ENCODE data around the gene HNRNPUL2. TPM values are rescaled to one million over a fixed set of nuclear protein-coding genes. Genes with fewer than 3 reads are reported as not detected.

HNRNPUL2 gene
- total and polyA plus RNA-seq, 9 of the 15 experiments (the other 6 are each of a cell fraction or from before 2014, with no cell fraction given) = 0.89 to 44.3 (median 15.2) TPM

DNA sequence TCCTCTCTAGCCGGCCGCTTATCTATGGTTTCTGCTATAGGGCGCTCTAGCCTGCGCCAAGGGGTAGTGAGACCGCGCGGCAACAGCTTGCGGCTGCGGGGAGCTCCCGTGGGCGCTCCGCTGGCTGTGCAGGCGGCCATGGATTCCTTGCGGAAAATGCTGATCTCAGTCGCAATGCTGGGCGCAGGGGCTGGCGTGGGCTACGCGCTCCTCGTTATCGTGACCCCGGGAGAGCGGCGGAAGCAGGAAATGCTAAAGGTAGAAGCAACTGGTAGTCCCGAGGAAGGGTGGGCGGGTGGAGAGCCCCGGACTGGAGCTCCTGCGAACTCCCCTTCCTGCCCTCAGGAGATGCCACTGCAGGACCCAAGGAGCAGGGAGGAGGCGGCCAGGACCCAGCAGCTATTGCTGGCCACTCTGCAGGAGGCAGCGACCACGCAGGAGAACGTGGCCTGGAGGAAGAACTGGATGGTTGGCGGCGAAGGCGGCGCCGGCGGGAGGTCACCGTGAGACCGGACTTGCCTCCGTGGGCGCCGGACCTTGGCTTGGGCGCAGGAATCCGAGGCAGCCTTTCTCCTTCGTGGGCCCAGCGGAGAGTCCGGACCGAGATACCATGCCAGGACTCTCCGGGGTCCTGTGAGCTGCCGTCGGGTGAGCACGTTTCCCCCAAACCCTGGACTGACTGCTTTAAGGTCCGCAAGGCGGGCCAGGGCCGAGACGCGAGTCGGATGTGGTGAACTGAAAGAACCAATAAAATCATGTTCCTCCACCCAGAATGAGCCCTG lies 55.5 kb downstream of the HNRNPUL2 start, which contains the start of the genes LBHD1 and UQCC3 (continued):
- TF ChIP-seq, protein P1, sequence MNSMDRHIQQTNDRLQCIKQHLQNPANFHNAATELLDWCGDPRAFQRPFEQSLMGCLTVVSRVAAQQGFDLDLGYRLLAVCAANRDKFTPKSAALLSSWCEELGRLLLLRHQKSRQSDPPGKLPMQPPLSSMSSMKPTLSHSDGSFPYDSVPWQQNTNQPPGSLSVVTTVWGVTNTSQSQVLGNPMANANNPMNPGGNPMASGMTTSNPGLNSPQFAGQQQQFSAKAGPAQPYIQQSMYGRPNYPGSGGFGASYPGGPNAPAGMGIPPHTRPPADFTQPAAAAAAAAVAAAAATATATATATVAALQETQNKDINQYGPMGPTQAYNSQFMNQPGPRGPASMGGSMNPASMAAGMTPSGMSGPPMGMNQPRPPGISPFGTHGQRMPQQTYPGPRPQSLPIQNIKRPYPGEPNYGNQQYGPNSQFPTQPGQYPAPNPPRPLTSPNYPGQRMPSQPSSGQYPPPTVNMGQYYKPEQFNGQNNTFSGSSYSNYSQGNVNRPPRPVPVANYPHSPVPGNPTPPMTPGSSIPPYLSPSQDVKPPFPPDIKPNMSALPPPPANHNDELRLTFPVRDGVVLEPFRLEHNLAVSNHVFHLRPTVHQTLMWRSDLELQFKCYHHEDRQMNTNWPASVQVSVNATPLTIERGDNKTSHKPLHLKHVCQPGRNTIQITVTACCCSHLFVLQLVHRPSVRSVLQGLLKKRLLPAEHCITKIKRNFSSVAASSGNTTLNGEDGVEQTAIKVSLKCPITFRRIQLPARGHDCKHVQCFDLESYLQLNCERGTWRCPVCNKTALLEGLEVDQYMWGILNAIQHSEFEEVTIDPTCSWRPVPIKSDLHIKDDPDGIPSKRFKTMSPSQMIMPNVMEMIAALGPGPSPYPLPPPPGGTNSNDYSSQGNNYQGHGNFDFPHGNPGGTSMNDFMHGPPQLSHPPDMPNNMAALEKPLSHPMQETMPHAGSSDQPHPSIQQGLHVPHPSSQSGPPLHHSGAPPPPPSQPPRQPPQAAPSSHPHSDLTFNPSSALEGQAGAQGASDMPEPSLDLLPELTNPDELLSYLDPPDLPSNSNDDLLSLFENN (IDR thresholded peaks at IDR 0.05; ENCODE audit: low read depth in 2 of 2, low read length in 2 of 2) = no peak
- no peak for TF ChIP-seq MCM7 (IDR thresholded peaks at IDR 0.05)
- TF ChIP-seq, protein P2, sequence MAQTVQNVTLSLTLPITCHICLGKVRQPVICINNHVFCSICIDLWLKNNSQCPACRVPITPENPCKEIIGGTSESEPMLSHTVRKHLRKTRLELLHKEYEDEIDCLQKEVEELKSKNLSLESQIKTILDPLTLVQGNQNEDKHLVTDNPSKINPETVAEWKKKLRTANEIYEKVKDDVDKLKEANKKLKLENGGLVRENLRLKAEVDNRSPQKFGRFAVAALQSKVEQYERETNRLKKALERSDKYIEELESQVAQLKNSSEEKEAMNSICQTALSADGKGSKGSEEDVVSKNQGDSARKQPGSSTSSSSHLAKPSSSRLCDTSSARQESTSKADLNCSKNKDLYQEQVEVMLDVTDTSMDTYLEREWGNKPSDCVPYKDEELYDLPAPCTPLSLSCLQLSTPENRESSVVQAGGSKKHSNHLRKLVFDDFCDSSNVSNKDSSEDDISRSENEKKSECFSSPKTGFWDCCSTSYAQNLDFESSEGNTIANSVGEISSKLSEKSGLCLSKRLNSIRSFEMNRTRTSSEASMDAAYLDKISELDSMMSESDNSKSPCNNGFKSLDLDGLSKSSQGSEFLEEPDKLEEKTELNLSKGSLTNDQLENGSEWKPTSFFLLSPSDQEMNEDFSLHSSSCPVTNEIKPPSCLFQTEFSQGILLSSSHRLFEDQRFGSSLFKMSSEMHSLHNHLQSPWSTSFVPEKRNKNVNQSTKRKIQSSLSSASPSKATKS (CRISPR knock-in tag; IDR thresholded peaks at IDR 0.05) = no peak
- TF ChIP-seq, protein P3, sequence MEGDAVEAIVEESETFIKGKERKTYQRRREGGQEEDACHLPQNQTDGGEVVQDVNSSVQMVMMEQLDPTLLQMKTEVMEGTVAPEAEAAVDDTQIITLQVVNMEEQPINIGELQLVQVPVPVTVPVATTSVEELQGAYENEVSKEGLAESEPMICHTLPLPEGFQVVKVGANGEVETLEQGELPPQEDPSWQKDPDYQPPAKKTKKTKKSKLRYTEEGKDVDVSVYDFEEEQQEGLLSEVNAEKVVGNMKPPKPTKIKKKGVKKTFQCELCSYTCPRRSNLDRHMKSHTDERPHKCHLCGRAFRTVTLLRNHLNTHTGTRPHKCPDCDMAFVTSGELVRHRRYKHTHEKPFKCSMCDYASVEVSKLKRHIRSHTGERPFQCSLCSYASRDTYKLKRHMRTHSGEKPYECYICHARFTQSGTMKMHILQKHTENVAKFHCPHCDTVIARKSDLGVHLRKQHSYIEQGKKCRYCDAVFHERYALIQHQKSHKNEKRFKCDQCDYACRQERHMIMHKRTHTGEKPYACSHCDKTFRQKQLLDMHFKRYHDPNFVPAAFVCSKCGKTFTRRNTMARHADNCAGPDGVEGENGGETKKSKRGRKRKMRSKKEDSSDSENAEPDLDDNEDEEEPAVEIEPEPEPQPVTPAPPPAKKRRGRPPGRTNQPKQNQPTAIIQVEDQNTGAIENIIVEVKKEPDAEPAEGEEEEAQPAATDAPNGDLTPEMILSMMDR (IDR thresholded peaks at IDR 0.05 in 2 of 3, conservative IDR thresholded peaks at IDR 0.05 in 1 of 3; ENCODE audit: insufficient read depth in 2 of 3, low read depth in 1 of 3, low read length in 3 of 3) = no peak
- TF ChIP-seq BRD9 (IDR thresholded peaks at IDR 0.05; ENCODE audit: low read depth, partially characterized antibody) = no peak
- TF ChIP-seq ZNF780A (CRISPR knock-in tag; IDR thresholded peaks at IDR 0.05) = no peak
- no peak for TF ChIP-seq ADNP (tag; IDR thresholded peaks at IDR 0.05)
- no peak for TF ChIP-seq ZNF224 (CRISPR knock-in tag; IDR thresholded peaks at IDR 0.05)
- TF ChIP-seq, protein P4, sequence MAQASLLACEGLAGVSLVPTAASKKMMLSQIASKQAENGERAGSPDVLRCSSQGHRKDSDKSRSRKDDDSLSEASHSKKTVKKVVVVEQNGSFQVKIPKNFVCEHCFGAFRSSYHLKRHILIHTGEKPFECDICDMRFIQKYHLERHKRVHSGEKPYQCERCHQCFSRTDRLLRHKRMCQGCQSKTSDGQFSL (CRISPR knock-in tag; IDR thresholded peaks at IDR 0.05) = no peak
- TF ChIP-seq, protein P4 (tag; IDR thresholded peaks at IDR 0.05) = no peak
- no peak for TF ChIP-seq ATF7 (IDR thresholded peaks at IDR 0.05)
- TF ChIP-seq KDM4B (IDR thresholded peaks at IDR 0.05; ENCODE audit: borderline replicate concordance in 2 of 2, low read depth in 1 of 2) = peak in 1 of 2 experiments; percentile 63; a peak in 1 of 4 replicates
- no peak for TF ChIP-seq MAFK (IDR thresholded peaks at IDR 0.05; ENCODE audit: low read length)
- TF ChIP-seq, protein P5, sequence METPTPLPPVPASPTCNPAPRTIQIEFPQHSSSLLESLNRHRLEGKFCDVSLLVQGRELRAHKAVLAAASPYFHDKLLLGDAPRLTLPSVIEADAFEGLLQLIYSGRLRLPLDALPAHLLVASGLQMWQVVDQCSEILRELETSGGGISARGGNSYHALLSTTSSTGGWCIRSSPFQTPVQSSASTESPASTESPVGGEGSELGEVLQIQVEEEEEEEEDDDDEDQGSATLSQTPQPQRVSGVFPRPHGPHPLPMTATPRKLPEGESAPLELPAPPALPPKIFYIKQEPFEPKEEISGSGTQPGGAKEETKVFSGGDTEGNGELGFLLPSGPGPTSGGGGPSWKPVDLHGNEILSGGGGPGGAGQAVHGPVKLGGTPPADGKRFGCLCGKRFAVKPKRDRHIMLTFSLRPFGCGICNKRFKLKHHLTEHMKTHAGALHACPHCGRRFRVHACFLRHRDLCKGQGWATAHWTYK (CRISPR knock-in tag; IDR thresholded peaks at IDR 0.05) = peak; percentile 57; the same call in 1 of the 2 replicates
- no peak for TF ChIP-seq FUS (optimal IDR thresholded peaks at IDR 0.05; ENCODE audit: low read depth, low read length)
- TF ChIP-seq POLR2A (conservative IDR thresholded peaks at IDR 0.05) = peak; percentile 92
- TF ChIP-seq PRMT5 (CRISPR knock-in tag; IDR thresholded peaks at IDR 0.05) = no peak
